ENCODE results near the gene TTC12.

GRCh38 chr11:113394919-113395318 lies 80.5 kb downstream of the TTC12 start:
- TF ChIP-seq POLR2A (IDR thresholded peaks at IDR 0.05) (no peak), CTCF (IDR thresholded peaks at IDR 0.05) (no peak)

All from vagina (tissue), 2 donors.